OCI-LY3 (cell line): ENCODE measurements around the gene GRIK4.

Experiments used
- EZH2phosphoT487 ChIP-seq: fragments of 200-600 bp; shearing (Covaris generic); IDR thresholded peaks from 2 replicates; pipeline ENCODE4 v1.6.1; 2018; ENCODE audit warnings: antibody characterized with exemption, mixed run types, low read depth
- TF ChIP-seq, protein P1 (sequence below): fragments of 200-600, 300-600 bp; sonication (generic); IDR thresholded peaks from 2 replicates; pipeline ENCODE4 v1.5.1; 2014; ENCODE audit warnings: antibody characterized with exemption, low read length, low read depth

- TF ChIP-seq, protein P1, sequence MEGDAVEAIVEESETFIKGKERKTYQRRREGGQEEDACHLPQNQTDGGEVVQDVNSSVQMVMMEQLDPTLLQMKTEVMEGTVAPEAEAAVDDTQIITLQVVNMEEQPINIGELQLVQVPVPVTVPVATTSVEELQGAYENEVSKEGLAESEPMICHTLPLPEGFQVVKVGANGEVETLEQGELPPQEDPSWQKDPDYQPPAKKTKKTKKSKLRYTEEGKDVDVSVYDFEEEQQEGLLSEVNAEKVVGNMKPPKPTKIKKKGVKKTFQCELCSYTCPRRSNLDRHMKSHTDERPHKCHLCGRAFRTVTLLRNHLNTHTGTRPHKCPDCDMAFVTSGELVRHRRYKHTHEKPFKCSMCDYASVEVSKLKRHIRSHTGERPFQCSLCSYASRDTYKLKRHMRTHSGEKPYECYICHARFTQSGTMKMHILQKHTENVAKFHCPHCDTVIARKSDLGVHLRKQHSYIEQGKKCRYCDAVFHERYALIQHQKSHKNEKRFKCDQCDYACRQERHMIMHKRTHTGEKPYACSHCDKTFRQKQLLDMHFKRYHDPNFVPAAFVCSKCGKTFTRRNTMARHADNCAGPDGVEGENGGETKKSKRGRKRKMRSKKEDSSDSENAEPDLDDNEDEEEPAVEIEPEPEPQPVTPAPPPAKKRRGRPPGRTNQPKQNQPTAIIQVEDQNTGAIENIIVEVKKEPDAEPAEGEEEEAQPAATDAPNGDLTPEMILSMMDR = no peak
- TF ChIP-seq EZH2phosphoT487 = no peak
Observed at GRCh38 chr11:120978701-120979100, 467.2 kb downstream of the GRIK4 start.
